Coronary artery (tissue), 2 donors: ENCODE measurements around the gene POU2AF1.
"Not testable (repeated sequence)": the region's sequence is repeated elsewhere in the genome, so short reads cannot be mapped to it uniquely, and the experiment has no call there.

ENCODE experiments used
- DNase-seq: peaks from one replicate; pipeline ENCODE4 v3.0.0-alpha.2; 2017; ENCODE audit warnings: low spot score
- H3K27ac ChIP-seq, 2 donors: fragments of 200-600 bp; sonication (generic); one replicate each; pipeline ENCODE4 v1.5.1; 2016 to 2019
- H3K4me3 ChIP-seq: fragments of 200-600 bp; sonication (generic); 2 replicates; pipeline ENCODE4 v1.5.1; 2016; ENCODE audit warnings: mild to moderate bottlenecking, moderate library complexity
- CTCF ChIP-seq: fragments of 200-600 bp; sonication (generic); IDR thresholded peaks from one replicate; pipeline ENCODE4 v1.5.1; 2019; ENCODE audit warnings: antibody characterized with exemption

Gene POU2AF1

GRCh38 chr11:111395081-111395480 lies 16.0 kb upstream of the POU2AF1 start:
- Histone ChIP-seq H3K27ac (no peak overlapping the region), H3K4me3 (no peak overlapping the region)
- no peak for DNase-seq
- no peak for TF ChIP-seq CTCF

GRCh38 chr11:111394147-111394546 lies 15.1 kb upstream of the POU2AF1 start:
- DNase-seq, H3K4me3 ChIP-seq, H3K27ac ChIP-seq: not testable (repeated sequence)

- H3K4me3 ChIP-seq, result no peak overlapping the region
- no peak overlapping the region for H3K27ac ChIP-seq
- no peak for DNase-seq
- no peak for TF ChIP-seq CTCF
These were observed 14.5 kb upstream of the POU2AF1 start for GRCh38 chr11:111393585-111393984.

GRCh38 chr11:111393096-111393495 lies 14.0 kb upstream of the POU2AF1 start:
- H3K27ac ChIP-seq, result no peak overlapping the region
- H3K4me3 ChIP-seq, result no peak overlapping the region
- no peak for TF ChIP-seq CTCF
- DNase-seq, result no peak

GRCh38 chr11:111392552-111392951 lies 13.5 kb upstream of the POU2AF1 start:
- DNase-seq, result no peak
- H3K4me3 ChIP-seq, result no peak overlapping the region
- TF ChIP-seq CTCF, result no peak
- no peak overlapping the region for H3K27ac ChIP-seq

- Histone ChIP-seq H3K27ac (no peak overlapping the region), H3K4me3 (no peak overlapping the region)
- no peak for DNase-seq
- no peak for TF ChIP-seq CTCF
These were observed 12.5 kb upstream of the POU2AF1 start for GRCh38 chr11:111391328-111392124.

- no peak overlapping the region for H3K4me3 ChIP-seq
- no peak overlapping the region for H3K27ac ChIP-seq
- TF ChIP-seq CTCF, result no peak
- DNase-seq, result no peak
These were observed 9.8 kb upstream of the POU2AF1 start for GRCh38 chr11:111388842-111389241.
